ENCODE results near the gene UCP1. TPM values are rescaled to one million over a fixed set of nuclear protein-coding genes. Genes with fewer than 3 reads are reported as not detected.

The UCP1 gene
- total and polyA plus RNA-seq, 4 donors: not detected

GRCh38 chr4:140603286-140603685, 34.5 kb upstream of the UCP1 start:
- 47 to 50% methylated on average over 2 of the region's 2 CpGs for WGBS, 2 donors
- no peak overlapping the region for H3K4me3 ChIP-seq (ENCODE audit: low read length in 2 of 2)
- H3K9me3 ChIP-seq (ENCODE audit: control insufficient read depth, low read length): no peaks in the 10 kb centered on the region
- no peaks in the 10 kb centered on the region for H3K36me3 ChIP-seq (ENCODE audit: control insufficient read depth in 1 of 2, insufficient read depth in 2 of 2, low read length in 1 of 2)
- ATAC-seq (ENCODE audit: low FRiP score): no peak
- H3K4me1 ChIP-seq (ENCODE audit: control insufficient read depth in 1 of 2, insufficient read depth in 2 of 2, low read length in 2 of 2): no peaks in the 10 kb centered on the region
- H3K27ac ChIP-seq (ENCODE audit: low read depth in 1 of 2, low read length in 2 of 2): no peak overlapping the region
- intact Hi-C loops (cut with DNase I): loop anchor here in 1 of 2 donors (10.0 kb wide), 1 partner anchor 238 kb away; no protein-coding TSS in a partner anchor
- no peaks in the 10 kb centered on the region for H3K27me3 ChIP-seq (ENCODE audit: control insufficient read depth in 1 of 2, insufficient read depth in 2 of 2, low read length in 1 of 2)
- DNase-seq: no peak

DNA sequence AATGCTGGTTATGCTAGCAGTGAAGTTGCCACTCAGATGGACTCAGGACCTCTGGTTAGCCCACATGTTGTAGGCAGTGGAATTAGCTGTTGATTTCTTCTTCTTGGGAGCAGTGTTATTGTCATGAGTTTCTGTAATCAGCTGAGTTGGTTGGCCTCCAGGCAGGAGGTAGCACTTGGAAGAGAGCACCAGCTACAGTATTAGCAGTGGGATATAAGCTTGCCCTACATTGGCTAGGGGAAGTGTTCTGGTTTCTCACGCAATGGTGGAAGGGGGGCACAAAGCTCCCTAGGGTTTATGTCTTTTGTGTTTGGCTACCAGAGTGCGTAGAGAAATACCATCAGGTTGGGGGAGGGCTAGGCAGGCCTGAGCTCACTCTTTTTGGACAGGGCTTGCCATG, 34.0 kb upstream of the UCP1 start:
- WGBS, 2 donors: 76 to 79% methylated on average over 2 of the region's 2 CpGs
- ATAC-seq (ENCODE audit: low FRiP score) (no peak), DNase-seq (no peak)
- no peak overlapping the region for H3K27ac ChIP-seq (ENCODE audit: low read depth in 1 of 2, low read length in 2 of 2)
- no peak overlapping the region for H3K4me3 ChIP-seq (ENCODE audit: low read length in 2 of 2)
- no peaks in the 10 kb centered on the region for H3K4me1 ChIP-seq (ENCODE audit: control insufficient read depth in 1 of 2, insufficient read depth in 2 of 2, low read length in 2 of 2)
- no peaks in the 10 kb centered on the region for H3K36me3 ChIP-seq (ENCODE audit: control insufficient read depth in 1 of 2, insufficient read depth in 2 of 2, low read length in 1 of 2)
- H3K9me3 ChIP-seq (ENCODE audit: control insufficient read depth, low read length): no peaks in the 10 kb centered on the region
- intact Hi-C loops (cut with DNase I): loop anchor here in 1 of 2 donors (10.0 kb wide), 1 partner anchor 238 kb away; no protein-coding TSS in a partner anchor
- no peaks in the 10 kb centered on the region for H3K27me3 ChIP-seq (ENCODE audit: control insufficient read depth in 1 of 2, insufficient read depth in 2 of 2, low read length in 1 of 2)

DNA sequence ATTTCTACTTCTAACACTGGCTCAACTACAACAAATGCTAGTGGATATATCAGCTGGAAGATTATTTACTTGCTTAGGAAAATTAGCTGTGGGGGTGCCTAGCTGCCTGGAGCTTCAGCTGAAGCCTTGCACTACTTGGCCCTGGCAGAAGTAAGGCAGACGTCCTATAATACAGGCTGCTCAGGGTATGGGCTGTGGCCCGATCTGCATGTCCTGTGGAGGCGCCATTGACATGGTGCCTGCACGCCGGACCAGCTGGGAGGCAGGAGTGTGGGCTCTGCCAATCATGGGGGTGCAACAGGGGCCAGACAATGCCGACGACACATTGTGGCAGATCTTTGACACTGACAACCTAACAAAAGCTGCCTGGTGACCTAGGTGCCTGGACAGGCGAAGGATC, 31.6 kb upstream of the UCP1 start:
- no peak overlapping the region for H3K27ac ChIP-seq (ENCODE audit: low read depth in 1 of 2, low read length in 2 of 2)
- WGBS, 2 donors: 84 to 86% methylated on average over 8 of the region's 8 CpGs
- intact Hi-C loops (cut with DNase I): loop anchor here in 1 of 2 donors (10.0 kb wide), 1 partner anchor 236 kb away; no protein-coding TSS in a partner anchor
- ATAC-seq (ENCODE audit: low FRiP score): no peak
- H3K9me3 ChIP-seq (ENCODE audit: control insufficient read depth, low read length): no peaks in the 10 kb centered on the region
- H3K4me3 ChIP-seq (ENCODE audit: low read length in 2 of 2): no peak overlapping the region
- no peaks in the 10 kb centered on the region for H3K4me1 ChIP-seq (ENCODE audit: control insufficient read depth in 1 of 2, insufficient read depth in 2 of 2, low read length in 2 of 2)
- H3K36me3 ChIP-seq (ENCODE audit: control insufficient read depth in 1 of 2, insufficient read depth in 2 of 2, low read length in 1 of 2): no peaks in the 10 kb centered on the region
- DNase-seq: no peak
- H3K27me3 ChIP-seq (ENCODE audit: control insufficient read depth in 1 of 2, insufficient read depth in 2 of 2, low read length in 1 of 2): no peaks in the 10 kb centered on the region

GRCh38 chr4:140595065-140595464, 26.3 kb upstream of the UCP1 start:
- no peak for DNase-seq
- Histone ChIP-seq H3K36me3 (ENCODE audit: control insufficient read depth in 1 of 2, insufficient read depth in 2 of 2, low read length in 1 of 2) (no peaks in the 10 kb centered on the region), H3K27me3 (ENCODE audit: control insufficient read depth in 1 of 2, insufficient read depth in 2 of 2, low read length in 1 of 2) (no peaks in the 10 kb centered on the region), H3K4me3 (ENCODE audit: low read length in 2 of 2) (no peak overlapping the region), H3K9me3 (ENCODE audit: control insufficient read depth, low read length) (no peaks in the 10 kb centered on the region), H3K4me1 (ENCODE audit: control insufficient read depth in 1 of 2, insufficient read depth in 2 of 2, low read length in 2 of 2) (no peaks in the 10 kb centered on the region), H3K27ac (ENCODE audit: low read depth in 1 of 2, low read length in 2 of 2) (no peak overlapping the region)
- ATAC-seq (ENCODE audit: low FRiP score): no peak
- WGBS, 2 donors: 44 to 55% methylated on average over 1 of the region's 1 CpG
- intact Hi-C loops (cut with DNase I): no loop called here

DNA sequence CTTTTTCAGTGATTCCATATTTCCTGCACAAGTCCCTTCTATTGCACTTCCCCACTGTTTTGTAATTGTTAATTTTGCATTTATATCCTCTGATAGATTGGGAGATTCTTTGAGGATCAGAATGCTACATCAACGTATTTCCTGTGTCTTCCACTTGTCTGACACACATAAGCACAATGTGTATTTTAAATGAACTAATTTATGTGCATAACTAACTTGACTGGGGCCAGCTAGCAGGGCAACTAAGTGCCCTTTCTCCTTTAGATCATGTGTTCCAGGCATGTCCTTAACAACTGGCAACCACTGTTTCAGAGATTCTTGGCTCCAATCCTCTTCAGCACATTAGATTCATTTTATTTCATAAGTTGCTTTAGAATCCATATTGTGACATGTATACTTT, 15.7 kb upstream of the UCP1 start:
- Histone ChIP-seq H3K27me3 (ENCODE audit: control insufficient read depth in 1 of 2, insufficient read depth in 2 of 2, low read length in 1 of 2) (no peaks in the 10 kb centered on the region), H3K27ac (ENCODE audit: low read depth in 1 of 2, low read length in 2 of 2) (no peak overlapping the region), H3K9me3 (ENCODE audit: control insufficient read depth, low read length) (peaks cover 1% of the 10 kb centered on the region), H3K4me3 (ENCODE audit: low read length in 2 of 2) (no peak overlapping the region), H3K4me1 (ENCODE audit: control insufficient read depth in 1 of 2, insufficient read depth in 2 of 2, low read length in 2 of 2) (no peaks in the 10 kb centered on the region), H3K36me3 (ENCODE audit: control insufficient read depth in 1 of 2, insufficient read depth in 2 of 2, low read length in 1 of 2) (no peaks in the 10 kb centered on the region)
- ATAC-seq (ENCODE audit: low FRiP score) (no peak), DNase-seq (no peak)
- whole genome bisulfite sequencing, 2 donors: 63 to 66% methylated on average over 1 of the region's 1 CpG
- intact Hi-C loops (cut with DNase I): no loop called here

DNA sequence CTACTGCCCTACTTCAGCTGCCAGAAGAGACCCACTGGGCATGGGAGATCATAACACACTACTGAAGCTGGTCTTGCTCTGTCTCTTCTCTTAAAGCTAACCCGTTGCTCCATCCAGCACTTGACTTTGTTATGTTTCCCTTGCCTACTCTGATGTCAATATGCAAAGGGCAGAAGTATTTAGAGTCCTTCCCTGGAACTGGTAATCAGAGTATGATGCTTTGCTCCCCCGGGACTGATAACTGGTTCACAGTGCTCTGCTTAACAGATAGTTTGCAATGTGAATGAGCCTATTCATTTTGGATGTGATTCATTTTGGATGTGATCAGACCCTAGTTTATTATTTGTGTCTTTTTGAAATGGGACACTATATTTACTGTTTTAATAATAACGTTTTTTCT, 12.3 kb upstream of the UCP1 start:
- no peak for DNase-seq
- ATAC-seq (ENCODE audit: low FRiP score): no peak
- Histone ChIP-seq H3K9me3 (ENCODE audit: control insufficient read depth, low read length) (no peaks in the 10 kb centered on the region), H3K36me3 (ENCODE audit: control insufficient read depth in 1 of 2, insufficient read depth in 2 of 2, low read length in 1 of 2) (no peaks in the 10 kb centered on the region), H3K4me3 (ENCODE audit: low read length in 2 of 2) (no peak overlapping the region), H3K4me1 (ENCODE audit: control insufficient read depth in 1 of 2, insufficient read depth in 2 of 2, low read length in 2 of 2) (no peaks in the 10 kb centered on the region), H3K27me3 (ENCODE audit: control insufficient read depth in 1 of 2, insufficient read depth in 2 of 2, low read length in 1 of 2) (no peaks in the 10 kb centered on the region), H3K27ac (ENCODE audit: low read depth in 1 of 2, low read length in 2 of 2) (no peak overlapping the region)
- intact Hi-C loops (cut with DNase I): no loop called here
- 34 to 45% methylated on average over 3 of the region's 3 CpGs for WGBS, 2 donors

DNA sequence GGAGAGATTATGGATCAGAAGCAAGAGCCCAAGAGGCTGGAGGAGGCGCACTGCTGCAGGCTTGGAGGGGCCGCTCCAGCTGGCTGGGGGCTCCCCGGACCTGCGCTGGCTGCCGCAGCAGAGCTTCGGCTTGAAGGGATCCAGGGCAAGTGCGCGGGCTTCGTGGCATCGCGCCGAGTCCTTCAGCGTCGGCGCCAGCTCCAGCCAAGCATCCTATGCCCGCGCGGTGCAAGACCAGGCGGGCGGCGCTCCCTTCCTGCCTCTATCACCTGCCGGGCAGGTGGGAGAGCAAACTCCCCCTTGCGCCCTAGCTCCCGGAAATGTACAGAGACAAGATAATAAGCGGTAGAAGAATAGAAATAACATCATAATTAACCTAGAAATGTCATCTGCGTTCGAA, 10.5 kb upstream of the UCP1 start:
- no peak for DNase-seq
- H3K9me3 ChIP-seq (ENCODE audit: control insufficient read depth, low read length): no peaks in the 10 kb centered on the region
- H3K4me1 ChIP-seq (ENCODE audit: control insufficient read depth in 1 of 2, insufficient read depth in 2 of 2, low read length in 2 of 2): no peaks in the 10 kb centered on the region
- no peak overlapping the region for H3K27ac ChIP-seq (ENCODE audit: low read depth in 1 of 2, low read length in 2 of 2)
- intact Hi-C loops (cut with DNase I): no loop called here
- no peaks in the 10 kb centered on the region for H3K27me3 ChIP-seq (ENCODE audit: control insufficient read depth in 1 of 2, insufficient read depth in 2 of 2, low read length in 1 of 2)
- WGBS, 2 donors: 9% methylated on average over 27 of the region's 27 CpGs
- ATAC-seq (ENCODE audit: low FRiP score): no peak
- H3K4me3 ChIP-seq (ENCODE audit: low read length in 2 of 2): no peak overlapping the region
- H3K36me3 ChIP-seq (ENCODE audit: control insufficient read depth in 1 of 2, insufficient read depth in 2 of 2, low read length in 1 of 2): no peaks in the 10 kb centered on the region

DNA sequence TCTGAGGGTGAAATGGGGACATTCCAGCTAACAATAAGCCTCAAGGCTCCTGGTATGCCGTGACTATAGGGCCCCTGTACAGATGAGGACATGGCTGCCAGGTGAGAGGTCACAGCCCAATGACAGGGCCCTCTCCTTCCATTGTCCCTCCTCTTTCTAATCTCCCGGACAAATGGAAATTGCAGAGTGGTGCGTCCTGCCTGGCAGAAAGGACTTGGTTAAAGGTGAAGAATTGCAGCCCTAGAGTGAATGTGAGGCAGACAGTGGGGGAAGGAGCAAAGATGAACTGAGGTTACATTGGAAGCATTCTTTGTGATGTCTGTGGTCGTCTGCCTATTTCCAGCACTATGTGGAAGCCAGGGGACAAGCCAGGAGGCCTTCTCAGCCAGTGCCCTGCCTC, 6.7 kb upstream of the UCP1 start:
- WGBS, 2 donors: 76 to 81% methylated on average over 4 of the region's 4 CpGs
- H3K27ac ChIP-seq (ENCODE audit: low read depth in 1 of 2, low read length in 2 of 2): no peak overlapping the region
- no peak overlapping the region for H3K4me3 ChIP-seq (ENCODE audit: low read length in 2 of 2)
- intact Hi-C loops (cut with DNase I): no loop called here
- no peaks in the 10 kb centered on the region for H3K36me3 ChIP-seq (ENCODE audit: control insufficient read depth in 1 of 2, insufficient read depth in 2 of 2, low read length in 1 of 2)
- no peak for ATAC-seq (ENCODE audit: low FRiP score)
- no peaks in the 10 kb centered on the region for H3K4me1 ChIP-seq (ENCODE audit: control insufficient read depth in 1 of 2, insufficient read depth in 2 of 2, low read length in 2 of 2)
- H3K9me3 ChIP-seq (ENCODE audit: control insufficient read depth, low read length): peaks cover 4% of the 10 kb centered on the region
- no peaks in the 10 kb centered on the region for H3K27me3 ChIP-seq (ENCODE audit: control insufficient read depth in 1 of 2, insufficient read depth in 2 of 2, low read length in 1 of 2)
- no peak for DNase-seq

DNA sequence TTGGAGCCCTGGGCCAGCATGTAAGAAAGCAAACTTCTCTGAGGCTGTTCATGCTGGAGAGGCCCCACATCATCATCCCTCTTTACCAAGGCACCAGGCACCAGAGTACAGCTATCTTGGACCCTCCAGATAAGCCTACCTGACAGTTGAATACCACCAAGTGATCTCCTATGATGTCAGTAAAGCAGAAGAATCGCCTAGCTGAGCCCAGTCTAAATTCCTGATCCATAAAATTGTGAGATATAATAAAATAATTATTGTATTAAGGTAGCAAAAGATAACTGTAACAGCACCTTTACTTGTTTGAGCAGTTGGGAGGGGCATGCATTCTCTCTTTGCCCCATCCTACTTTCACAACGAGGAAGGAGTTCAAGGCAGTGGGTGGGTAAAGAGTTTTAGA, 2.9 kb upstream of the UCP1 start:
- 90 to 93% methylated on average over 2 of the region's 2 CpGs for WGBS, 2 donors
- ATAC-seq (ENCODE audit: low FRiP score): no peak
- H3K36me3 ChIP-seq (ENCODE audit: control insufficient read depth in 1 of 2, insufficient read depth in 2 of 2, low read length in 1 of 2): no peaks in the 10 kb centered on the region
- no peak for DNase-seq
- H3K27ac ChIP-seq (ENCODE audit: low read depth in 1 of 2, low read length in 2 of 2): no peak overlapping the region
- intact Hi-C loops (cut with DNase I): no loop called here
- no peaks in the 10 kb centered on the region for H3K27me3 ChIP-seq (ENCODE audit: control insufficient read depth in 1 of 2, insufficient read depth in 2 of 2, low read length in 1 of 2)
- no peaks in the 10 kb centered on the region for H3K4me1 ChIP-seq (ENCODE audit: control insufficient read depth in 1 of 2, insufficient read depth in 2 of 2, low read length in 2 of 2)
- peaks cover 4% of the 10 kb centered on the region for H3K9me3 ChIP-seq (ENCODE audit: control insufficient read depth, low read length)
- H3K4me3 ChIP-seq (ENCODE audit: low read length in 2 of 2): no peak overlapping the region
